ENCODE measurements around the gene SETD5. TPM values are rescaled to one million over a fixed set of nuclear protein-coding genes. Genes with fewer than 3 reads are reported as not detected.

SETD5 gene
- total RNA-seq, 1 donor from 2014 or later: 192 TPM

- Mint-ChIP-seq H3K4me1 (ENCODE audit: unreplicated experiment) (no peaks in the 10 kb centered on the region), H3K27me3 (no peaks in the 10 kb centered on the region), H3K9me3 (no peaks in the 10 kb centered on the region), H3K4me3 (no peak overlapping the region), H3K36me3 (peaks cover 54% of the 10 kb centered on the region), H3K27ac (no peak overlapping the region)
- TF ChIP-seq, protein P1, sequence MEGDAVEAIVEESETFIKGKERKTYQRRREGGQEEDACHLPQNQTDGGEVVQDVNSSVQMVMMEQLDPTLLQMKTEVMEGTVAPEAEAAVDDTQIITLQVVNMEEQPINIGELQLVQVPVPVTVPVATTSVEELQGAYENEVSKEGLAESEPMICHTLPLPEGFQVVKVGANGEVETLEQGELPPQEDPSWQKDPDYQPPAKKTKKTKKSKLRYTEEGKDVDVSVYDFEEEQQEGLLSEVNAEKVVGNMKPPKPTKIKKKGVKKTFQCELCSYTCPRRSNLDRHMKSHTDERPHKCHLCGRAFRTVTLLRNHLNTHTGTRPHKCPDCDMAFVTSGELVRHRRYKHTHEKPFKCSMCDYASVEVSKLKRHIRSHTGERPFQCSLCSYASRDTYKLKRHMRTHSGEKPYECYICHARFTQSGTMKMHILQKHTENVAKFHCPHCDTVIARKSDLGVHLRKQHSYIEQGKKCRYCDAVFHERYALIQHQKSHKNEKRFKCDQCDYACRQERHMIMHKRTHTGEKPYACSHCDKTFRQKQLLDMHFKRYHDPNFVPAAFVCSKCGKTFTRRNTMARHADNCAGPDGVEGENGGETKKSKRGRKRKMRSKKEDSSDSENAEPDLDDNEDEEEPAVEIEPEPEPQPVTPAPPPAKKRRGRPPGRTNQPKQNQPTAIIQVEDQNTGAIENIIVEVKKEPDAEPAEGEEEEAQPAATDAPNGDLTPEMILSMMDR (conservative IDR thresholded peaks at IDR 0.05): no peak
- no peak for DNase-seq (ENCODE audit: extremely low spot score, unreplicated experiment)
Observed at GRCh38 chr3:9439331-9439730, 41.9 kb downstream of the SETD5 start.

- Mint-ChIP-seq H3K4me1 (ENCODE audit: unreplicated experiment) (no peaks in the 10 kb centered on the region), H3K9me3 (no peaks in the 10 kb centered on the region), H3K36me3 (peaks cover 48% of the 10 kb centered on the region), H3K27me3 (no peaks in the 10 kb centered on the region), H3K4me3 (no peak overlapping the region), H3K27ac (no peak overlapping the region)
- DNase-seq (ENCODE audit: extremely low spot score, unreplicated experiment): no peak
- TF ChIP-seq, protein P1 (conservative IDR thresholded peaks at IDR 0.05): no peak
Observed at GRCh38 chr3:9441501-9442221, 44.2 kb downstream of the SETD5 start.

GRCh38 chr3:9448071-9448470 is 50.7 kb downstream of the SETD5 start:
- TF ChIP-seq, protein P1 (conservative IDR thresholded peaks at IDR 0.05): no peak
- Mint-ChIP-seq H3K4me1 (ENCODE audit: unreplicated experiment) (no peaks in the 10 kb centered on the region), H3K27ac (no peak overlapping the region), H3K9me3 (no peaks in the 10 kb centered on the region), H3K36me3 (peaks cover 44% of the 10 kb centered on the region), H3K4me3 (no peak overlapping the region), H3K27me3 (no peaks in the 10 kb centered on the region)
- no peak for DNase-seq (ENCODE audit: extremely low spot score, unreplicated experiment)

DNA sequence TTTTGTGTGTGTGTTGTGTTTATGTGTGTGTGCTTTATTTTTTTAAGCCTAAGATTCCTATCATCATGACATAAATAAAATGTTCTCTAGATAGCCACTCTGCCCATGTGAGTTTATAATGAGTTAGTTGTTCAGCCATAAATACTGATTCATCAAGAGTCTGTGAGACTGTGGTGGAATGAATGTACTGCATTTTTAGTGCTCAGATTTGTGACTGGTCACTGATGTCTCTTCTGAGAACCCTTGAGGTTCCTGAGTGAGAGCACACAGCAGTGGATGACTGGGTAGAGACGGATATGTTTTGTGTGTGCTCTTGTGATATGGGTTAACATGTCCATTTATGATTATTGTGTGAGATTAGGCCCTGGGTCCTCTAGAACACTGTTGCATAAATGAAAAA is 51.2 kb downstream of the SETD5 start:
- Mint-ChIP-seq H3K4me3 (no peak overlapping the region), H3K27ac (no peak overlapping the region), H3K27me3 (no peaks in the 10 kb centered on the region), H3K9me3 (no peaks in the 10 kb centered on the region), H3K36me3 (peaks cover 40% of the 10 kb centered on the region), H3K4me1 (ENCODE audit: unreplicated experiment) (no peaks in the 10 kb centered on the region)
- TF ChIP-seq, protein P1 (conservative IDR thresholded peaks at IDR 0.05): no peak
- no peak for DNase-seq (ENCODE audit: extremely low spot score, unreplicated experiment)

GRCh38 chr3:9450126-9450525 is 52.7 kb downstream of the SETD5 start:
- Mint-ChIP-seq H3K9me3 (no peaks in the 10 kb centered on the region), H3K4me1 (ENCODE audit: unreplicated experiment) (no peaks in the 10 kb centered on the region), H3K36me3 (peaks cover 34% of the 10 kb centered on the region), H3K27me3 (no peaks in the 10 kb centered on the region), H3K4me3 (no peak overlapping the region), H3K27ac (no peak overlapping the region)
- DNase-seq (ENCODE audit: extremely low spot score, unreplicated experiment): no peak
- TF ChIP-seq, protein P1 (conservative IDR thresholded peaks at IDR 0.05): no peak
